Lung (tissue), 12 donors: ENCODE results near the gene GOLIM4. TPM values are rescaled to one million over a fixed set of nuclear protein-coding genes. Genes with fewer than 3 reads are reported as not detected.
A peak's percentile ranks its signal among the peaks of the same experiment; 100 is the strongest.

Experiments
- ATAC-seq: fragments of 200-7000 bp; cut with Tn5 transposase; one replicate; pipeline ENCODE4 v1.9.1; 2020; ENCODE audit warnings: moderate number of reproducible peaks; ENCODE audit not compliant: insufficient read depth, low FRiP score
- DNase-seq, 3 donors: peaks; one replicate each; pipeline ENCODE4 v3.0.0-alpha.2; 2013 to 2017
- H3K27ac ChIP-seq, 2 donors: one replicate each; pipeline ENCODE4 v1.5.1; 2013; ENCODE audit warnings: mild to moderate bottlenecking in 2 of 2, moderate library complexity in 2 of 2, control low read depth in 1 of 2, inconsistent platforms in 1 of 2, low read depth in 1 of 2, low read length in 1 of 2
- H3K27me3 ChIP-seq, 3 donors: one replicate each; pipeline ENCODE4 v1.5.1; 2013; ENCODE audit warnings: low read length in 2 of 3; ENCODE audit not compliant: control insufficient read depth in 3 of 3, insufficient read depth in 3 of 3
- H3K36me3 ChIP-seq, 4 donors: one replicate each; pipeline ENCODE4 v1.5.1; 2013; ENCODE audit warnings: low read length in 4 of 4, mild to moderate bottlenecking in 1 of 4, moderate library complexity in 1 of 4; ENCODE audit not compliant: control insufficient read depth in 4 of 4, insufficient read depth in 4 of 4
- H3K4me1 ChIP-seq, 5 donors: one replicate each; pipeline ENCODE4 v1.5.1; 2013; ENCODE audit warnings: low read length in 5 of 5, mild to moderate bottlenecking in 2 of 5, moderate library complexity in 1 of 5; ENCODE audit not compliant: control insufficient read depth in 5 of 5, insufficient read depth in 5 of 5
- H3K4me3 ChIP-seq: one replicate; pipeline ENCODE4 v1.5.1; 2013; ENCODE audit warnings: mild to moderate bottlenecking, control low read depth, moderate library complexity
- H3K9ac ChIP-seq, 2 donors: one replicate each; pipeline ENCODE4 v1.5.1; 2013; ENCODE audit warnings: low read length in 2 of 2, control low read depth in 1 of 2; ENCODE audit not compliant: insufficient read depth in 1 of 2
- H3K9me3 ChIP-seq, 4 donors: one replicate each; pipeline ENCODE4 v1.5.1; 2013; ENCODE audit warnings: low read length in 3 of 4, mild to moderate bottlenecking in 1 of 4, moderate library complexity in 1 of 4; ENCODE audit not compliant: control insufficient read depth in 4 of 4, insufficient read depth in 3 of 4
- WGBS, 2 donors: extraction: QIAGEN DNeasy Blood & Tissue Kit; methylation state at CpG; one replicate each; pipeline ENCODE4 v1.1.7; 2013; 5-methylcytosine and 5-hydroxymethylcytosine counted together
- polyA plus RNA-seq, 2 donors: library from polyadenylated mRNA; stranded (reverse); fragments of 200-250 nt; gene quantifications; one replicate each; pipeline ENCODE4 v1.2.1, GENCODE V29; 2013
- total RNA-seq, 2 donors: library from RNA; depleted of rRNA in 1 of 2; stranded (reverse); fragments of >200 nt in 1 of 2; gene quantifications; one replicate each; pipeline ENCODE4 v1.2.1, GENCODE V29; 2014 to 2021
- TF ChIP-seq, protein P1 (sequence below): IDR thresholded peaks from 2 replicates; pipeline ENCODE4 v1.5.1; 2012; ENCODE audit warnings: mild to moderate bottlenecking; ENCODE audit errors: control extremely low read depth, extremely low read depth
- donor health status: control.
- donor health status: control.
- donor health status: Bipolar disorder and iron deficiency.
- donor health status: healthy.
- donor health status: DM: yes; HTN: yes; CAD: no.

The GOLIM4 gene
- total and polyA plus RNA-seq, 4 donors = 22.2 to 52.9 (median 33.3) TPM

DNA sequence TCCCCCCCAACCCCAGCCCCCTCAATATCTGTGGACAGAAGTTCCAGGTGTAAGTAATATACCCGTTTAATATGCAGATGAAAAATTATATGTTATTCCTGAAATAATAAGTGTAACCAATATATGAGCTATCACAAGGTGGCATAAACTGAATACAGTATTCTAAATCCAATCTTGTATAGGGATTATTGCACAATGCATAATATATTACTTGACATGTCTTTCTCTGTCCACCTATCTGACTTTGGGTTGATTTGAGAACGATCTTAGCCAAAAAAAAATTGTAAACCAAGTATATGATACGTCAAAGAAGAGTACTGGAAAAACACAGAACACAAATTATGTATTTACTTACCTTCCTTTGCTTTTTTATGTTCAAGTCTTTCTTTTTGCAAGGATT, 47.8 kb downstream of the GOLIM4 start:
- DNase-seq (no peak), ATAC-seq (no peak)
- TF ChIP-seq, protein P1, sequence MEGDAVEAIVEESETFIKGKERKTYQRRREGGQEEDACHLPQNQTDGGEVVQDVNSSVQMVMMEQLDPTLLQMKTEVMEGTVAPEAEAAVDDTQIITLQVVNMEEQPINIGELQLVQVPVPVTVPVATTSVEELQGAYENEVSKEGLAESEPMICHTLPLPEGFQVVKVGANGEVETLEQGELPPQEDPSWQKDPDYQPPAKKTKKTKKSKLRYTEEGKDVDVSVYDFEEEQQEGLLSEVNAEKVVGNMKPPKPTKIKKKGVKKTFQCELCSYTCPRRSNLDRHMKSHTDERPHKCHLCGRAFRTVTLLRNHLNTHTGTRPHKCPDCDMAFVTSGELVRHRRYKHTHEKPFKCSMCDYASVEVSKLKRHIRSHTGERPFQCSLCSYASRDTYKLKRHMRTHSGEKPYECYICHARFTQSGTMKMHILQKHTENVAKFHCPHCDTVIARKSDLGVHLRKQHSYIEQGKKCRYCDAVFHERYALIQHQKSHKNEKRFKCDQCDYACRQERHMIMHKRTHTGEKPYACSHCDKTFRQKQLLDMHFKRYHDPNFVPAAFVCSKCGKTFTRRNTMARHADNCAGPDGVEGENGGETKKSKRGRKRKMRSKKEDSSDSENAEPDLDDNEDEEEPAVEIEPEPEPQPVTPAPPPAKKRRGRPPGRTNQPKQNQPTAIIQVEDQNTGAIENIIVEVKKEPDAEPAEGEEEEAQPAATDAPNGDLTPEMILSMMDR = no peak
- Histone ChIP-seq H3K9ac (no peak overlapping the region), H3K27ac (no peak overlapping the region), H3K27me3 (no peaks in the 10 kb centered on the region), H3K4me3 (no peak overlapping the region), H3K9me3 (no peaks in the 10 kb centered on the region), H3K4me1 (peaks cover 3 to 15% (median 9%) of the 10 kb centered on the region in 5 donors), H3K36me3 (peaks cover 0 to 3% (median under 1%) of the 10 kb centered on the region in 4 donors)
- 84 to 88% methylated on average over 3 of the region's 3 CpGs for WGBS, 2 donors

DNA sequence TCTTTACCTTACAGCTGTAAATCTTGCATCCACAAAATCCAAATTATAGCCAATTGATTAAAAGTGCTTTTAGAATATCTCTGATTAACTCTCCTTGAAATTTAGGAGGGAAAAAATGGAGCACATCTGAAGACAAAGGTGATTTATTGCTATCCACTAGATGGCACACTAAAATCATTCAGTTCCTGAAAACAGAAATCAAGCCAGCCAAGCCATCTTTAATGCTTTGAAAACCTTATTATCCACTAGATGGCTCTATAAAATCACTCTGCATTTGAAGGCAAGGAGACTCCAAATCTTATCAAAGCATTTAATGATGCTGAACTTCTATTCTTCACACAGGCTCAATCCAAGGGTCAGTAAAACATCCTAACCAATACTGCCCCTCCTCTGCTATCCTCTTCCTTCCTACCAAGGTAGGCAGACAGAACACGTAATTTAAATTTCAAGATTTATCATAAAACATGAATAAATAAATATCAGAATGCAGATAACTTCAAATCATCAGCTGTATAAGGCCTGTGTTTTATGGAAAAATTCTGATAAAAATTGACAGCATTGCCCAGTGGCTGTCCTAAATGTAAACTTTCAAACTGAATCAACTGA, 48.4 kb downstream of the GOLIM4 start:
- WGBS, 2 donors = 86 to 92% methylated on average over 1 of the region's 1 CpG
- H3K9me3 ChIP-seq = no peaks in the 10 kb centered on the region
- DNase-seq (peak in 2 of 3 donors; percentile 92 to 93), ATAC-seq (peak; percentile 90)
- H3K9ac ChIP-seq = no peak overlapping the region
- H3K27me3 ChIP-seq = no peaks in the 10 kb centered on the region
- H3K4me1 ChIP-seq = peaks cover 3 to 15% (median 8%) of the 10 kb centered on the region in 5 donors
- no peak overlapping the region for H3K27ac ChIP-seq
- TF ChIP-seq, protein P1 = peak; percentile 92
- peaks cover 0 to 7% (median 3%) of the 10 kb centered on the region in 4 donors for H3K36me3 ChIP-seq
- no peak overlapping the region for H3K4me3 ChIP-seq

DNA sequence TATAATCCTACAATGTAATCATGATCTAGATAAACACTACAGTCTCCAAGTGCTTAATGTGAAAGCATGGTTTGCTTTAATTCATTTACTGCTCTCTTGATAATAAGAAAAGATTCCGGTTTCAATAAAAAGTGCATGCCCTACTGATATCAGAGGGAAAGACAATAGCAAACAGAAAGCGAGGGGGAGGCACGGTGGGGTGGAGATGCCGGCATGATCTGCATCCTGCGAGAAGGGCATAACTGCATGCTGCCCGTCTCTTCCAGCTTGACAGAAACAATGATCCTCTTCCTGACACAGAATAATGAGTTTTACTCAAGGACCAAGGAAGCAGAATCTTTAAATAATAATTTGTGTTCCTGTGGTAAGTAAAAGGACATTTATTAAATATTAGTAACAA, 51.7 kb downstream of the GOLIM4 start:
- no peak for DNase-seq
- Histone ChIP-seq H3K4me1 (peaks cover 0 to 1% (median 0%) of the 10 kb centered on the region in 5 donors), H3K36me3 (peaks cover 2 to 17% (median 5%) of the 10 kb centered on the region in 4 donors), H3K9me3 (no peaks in the 10 kb centered on the region), H3K4me3 (no peak overlapping the region), H3K27me3 (no peaks in the 10 kb centered on the region), H3K27ac (no peak overlapping the region), H3K9ac (no peak overlapping the region)
- 59 to 71% methylated on average over 6 of the region's 6 CpGs for WGBS, 2 donors
- TF ChIP-seq, protein P1 = no peak
- ATAC-seq = no peak
